NCI-H2227 (cell line): ENCODE measurements around the gene CNTFR.
A peak's percentile ranks its signal among the peaks of the same experiment; 100 is the strongest.

Experiments
- DNase-seq: peaks from one replicate; lab custom pipeline; 2025; ENCODE audit not compliant: unreplicated experiment; lab: John Stamatoyannopoulos, UW

CNTFR gene

GRCh38 chr9:34572628-34573027 is 16.9 kb downstream of the CNTFR start:
- DNase-seq = no peak

GRCh38 chr9:34572092-34572491 is 17.4 kb downstream of the CNTFR start:
- no peak for DNase-seq

- no peak for DNase-seq
These were observed 18.1 kb downstream of the CNTFR start for GRCh38 chr9:34571481-34571810.

- DNase-seq = no peak
These were observed 18.6 kb downstream of the CNTFR start for GRCh38 chr9:34570809-34571480.

GRCh38 chr9:34570376-34570775 is 19.1 kb downstream of the CNTFR start:
- no peak for DNase-seq

GRCh38 chr9:34568774-34569173 is 20.8 kb downstream of the CNTFR start:
- DNase-seq = peak; percentile 6

GRCh38 chr9:34568133-34568532 is 21.4 kb downstream of the CNTFR start:
- DNase-seq = no peak

GRCh38 chr9:34566972-34567371 is 22.6 kb downstream of the CNTFR start:
- DNase-seq = no peak

GRCh38 chr9:34566322-34566721 is 23.2 kb downstream of the CNTFR start:
- no peak for DNase-seq

- no peak for DNase-seq
These were observed 23.7 kb downstream of the CNTFR start for GRCh38 chr9:34565856-34566255.

- DNase-seq = no peak
These were observed 24.9 kb downstream of the CNTFR start for GRCh38 chr9:34564617-34565016.

GRCh38 chr9:34563262-34563661 is 26.3 kb downstream of the CNTFR start:
- DNase-seq = no peak

GRCh38 chr9:34562135-34562745 is 27.3 kb downstream of the CNTFR start:
- DNase-seq = no peak

GRCh38 chr9:34560599-34561214 is 28.8 kb downstream of the CNTFR start:
- DNase-seq = no peak

- no peak for DNase-seq
These were observed 29.7 kb downstream of the CNTFR start for GRCh38 chr9:34559624-34560455.

GRCh38 chr9:34558919-34559623 is 30.5 kb downstream of the CNTFR start:
- no peak for DNase-seq

GRCh38 chr9:34558364-34558763 is 31.2 kb downstream of the CNTFR start:
- no peak for DNase-seq

GRCh38 chr9:34557426-34558321 is 31.9 kb downstream of the CNTFR start:
- no peak for DNase-seq

GRCh38 chr9:34556949-34557348 is 32.6 kb downstream of the CNTFR start:
- no peak for DNase-seq

GRCh38 chr9:34555936-34556525 is 33.5 kb downstream of the CNTFR start:
- DNase-seq = no peak
